Measurements from ENCODE around the gene NELFB. TPM values are rescaled to one million over a fixed set of nuclear protein-coding genes. Genes with fewer than 3 reads are reported as not detected.

The NELFB gene
- total RNA-seq, 4 donors from 2014 or later = 45.0 to 54.2 (median 50.9) TPM

- H3K27ac ChIP-seq = no peak overlapping the region
These were observed 62.8 kb downstream of the NELFB start for GRCh38 chr9:137317718-137318511.

GRCh38 chr9:137318602-137319001, 63.5 kb downstream of the NELFB start:
- no peak for DNase-seq (ENCODE audit: low spot score in 2 of 2)
- H3K27ac ChIP-seq = peak overlapping the region; percentile 62
- H3K36me3 ChIP-seq = no peaks in the 10 kb centered on the region
- no peak overlapping the region for H3K4me3 ChIP-seq
- H3K27me3 ChIP-seq = peaks cover 32% of the 10 kb centered on the region
- 51% methylated on average over 6 of the region's 18 CpGs for WGBS
- no peaks in the 10 kb centered on the region for H3K9me3 ChIP-seq
- peaks cover 47% of the 10 kb centered on the region for H3K4me1 ChIP-seq
- TF ChIP-seq POLR2A (IDR thresholded peaks at IDR 0.05) = no peak

More at GRCh38 chr9:137317718-137318511, 62.8 kb downstream of the NELFB start:
- no peak overlapping the region for H3K4me3 ChIP-seq
- H3K36me3 ChIP-seq = no peaks in the 10 kb centered on the region
- TF ChIP-seq CTCF (IDR thresholded peaks at IDR 0.05) (no peak), EP300 (IDR thresholded peaks at IDR 0.05) (no peak), POLR2A (IDR thresholded peaks at IDR 0.05) (no peak), POLR2AphosphoS5 (IDR thresholded peaks at IDR 0.05) (no peak)
- 72% methylated on average over 13 of the region's 24 CpGs for WGBS
- no peaks in the 10 kb centered on the region for H3K9me3 ChIP-seq
- peaks cover 54% of the 10 kb centered on the region for H3K4me1 ChIP-seq
- DNase-seq (ENCODE audit: low spot score in 2 of 2) = no peak
- peaks cover 32% of the 10 kb centered on the region for H3K27me3 ChIP-seq

GRCh38 chr9:137319011-137319738, 64.0 kb downstream of the NELFB start:
- Histone ChIP-seq H3K9me3 (no peaks in the 10 kb centered on the region), H3K27me3 (peaks cover 32% of the 10 kb centered on the region), H3K4me1 (peaks cover 41% of the 10 kb centered on the region), H3K36me3 (no peaks in the 10 kb centered on the region), H3K4me3 (no peak overlapping the region), H3K27ac (no peak overlapping the region)
- WGBS = 56% methylated on average over 13 of the region's 26 CpGs
- peak; percentile 62 to 77 for DNase-seq (ENCODE audit: low spot score in 2 of 2)
- TF ChIP-seq POLR2A (IDR thresholded peaks at IDR 0.05) (no peak), CTCF (IDR thresholded peaks at IDR 0.05) (peak; percentile 4 to 23)

GRCh38 chr9:137319739-137320551, 64.8 kb downstream of the NELFB start:
- no peaks in the 10 kb centered on the region for H3K9me3 ChIP-seq
- 81% methylated on average over 6 of the region's 22 CpGs for WGBS
- no peak overlapping the region for H3K4me3 ChIP-seq
- H3K4me1 ChIP-seq = peaks cover 34% of the 10 kb centered on the region
- no peaks in the 10 kb centered on the region for H3K36me3 ChIP-seq
- peak in 1 of 2 donors; percentile 79 for DNase-seq (ENCODE audit: low spot score in 2 of 2)
- TF ChIP-seq EP300 (IDR thresholded peaks at IDR 0.05) = no peak
- no peak for TF ChIP-seq CTCF (IDR thresholded peaks at IDR 0.05)
- TF ChIP-seq POLR2AphosphoS5 (IDR thresholded peaks at IDR 0.05) = no peak
- TF ChIP-seq POLR2A (IDR thresholded peaks at IDR 0.05) = no peak
- H3K27ac ChIP-seq = no peak overlapping the region
- peaks cover 32% of the 10 kb centered on the region for H3K27me3 ChIP-seq

- H3K4me1 ChIP-seq = peaks cover 26% of the 10 kb centered on the region
- no peaks in the 10 kb centered on the region for H3K9me3 ChIP-seq
- H3K4me3 ChIP-seq = no peak overlapping the region
- no peaks in the 10 kb centered on the region for H3K36me3 ChIP-seq
- TF ChIP-seq CTCF (IDR thresholded peaks at IDR 0.05) (no peak), POLR2A (IDR thresholded peaks at IDR 0.05) (no peak), POLR2AphosphoS5 (IDR thresholded peaks at IDR 0.05) (no peak), EP300 (IDR thresholded peaks at IDR 0.05) (no peak)
- WGBS = 20% methylated on average over 2 of the region's 24 CpGs
- DNase-seq (ENCODE audit: low spot score in 2 of 2) = no peak
- H3K27me3 ChIP-seq = peaks cover 30% of the 10 kb centered on the region
- H3K27ac ChIP-seq = no peak overlapping the region
These were observed 65.6 kb downstream of the NELFB start for GRCh38 chr9:137320555-137321384.

Data from suprapubic skin (tissue), 4 donors.